Measurements from ENCODE around the gene ASIP. TPM values are rescaled to one million over a fixed set of nuclear protein-coding genes. Genes with fewer than 3 reads are reported as not detected.
"Not testable (repeated sequence)": the region's sequence is repeated elsewhere in the genome, so short reads cannot be mapped to it uniquely, and the experiment has no call there.

ASIP gene
- total and polyA plus RNA-seq, 2 donors (not counting 1 experiment from before 2014, with no cell fraction given), result not detected

DNA sequence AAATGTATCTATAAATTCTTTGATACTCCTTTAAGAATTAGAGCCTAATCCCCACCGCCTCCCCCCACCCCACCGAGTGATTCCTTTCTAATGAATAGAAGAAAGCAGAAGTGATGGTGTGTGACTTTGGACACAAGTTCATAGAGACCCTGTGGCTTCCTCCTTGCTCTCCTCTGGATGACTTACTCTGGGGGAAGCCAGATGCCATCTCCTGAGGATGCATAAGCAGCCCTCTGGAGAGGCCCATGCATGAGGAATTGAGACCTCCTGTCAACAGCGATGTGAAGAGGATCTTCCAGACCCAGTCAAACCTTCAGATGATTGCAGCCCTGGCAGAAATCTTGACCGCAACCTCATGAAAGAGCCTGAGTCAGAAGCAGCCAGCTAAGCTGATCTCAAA is 40.8 kb downstream of the ASIP start:
- Histone ChIP-seq H3K36me3 (ENCODE audit: control insufficient read depth, insufficient read depth, low read length) (peaks cover 8% of the 10 kb centered on the region), H3K9me3 (ENCODE audit: control insufficient read depth, insufficient read depth, low read depth, low read length) (no peaks in the 10 kb centered on the region), H3K9ac (ENCODE audit: insufficient read depth, low read length) (no peak overlapping the region), H3K4me3 (replicated peaks in 1 of 4; ENCODE audit: control extremely low read depth in 1 of 4, insufficient read depth in 1 of 4, low read depth in 3 of 4, low read length in 4 of 4) (no peak overlapping the region), H3K79me2 (ENCODE audit: control insufficient read depth, insufficient read depth, low read length) (no peaks in the 10 kb centered on the region), H4K20me1 (ENCODE audit: control insufficient read depth, extremely low read depth, insufficient read depth, low read length) (no peaks in the 10 kb centered on the region), H2AFZ (ENCODE audit: low read length) (no peak overlapping the region), H3K27ac (ENCODE audit: insufficient read depth, low read length) (no peak overlapping the region), H3K4me1 (ENCODE audit: control insufficient read depth, extremely low read depth, insufficient read depth, low read length) (no peaks in the 10 kb centered on the region), H3K4me2 (ENCODE audit: extremely low read depth, insufficient read depth, low read length) (no peak overlapping the region), H3K27me3 (ENCODE audit: control insufficient read depth, insufficient read depth, low read length) (no peaks in the 10 kb centered on the region)
- DNase-seq (ENCODE audit: low read depth in 2 of 2), result no peak
- TF ChIP-seq, protein P1, sequence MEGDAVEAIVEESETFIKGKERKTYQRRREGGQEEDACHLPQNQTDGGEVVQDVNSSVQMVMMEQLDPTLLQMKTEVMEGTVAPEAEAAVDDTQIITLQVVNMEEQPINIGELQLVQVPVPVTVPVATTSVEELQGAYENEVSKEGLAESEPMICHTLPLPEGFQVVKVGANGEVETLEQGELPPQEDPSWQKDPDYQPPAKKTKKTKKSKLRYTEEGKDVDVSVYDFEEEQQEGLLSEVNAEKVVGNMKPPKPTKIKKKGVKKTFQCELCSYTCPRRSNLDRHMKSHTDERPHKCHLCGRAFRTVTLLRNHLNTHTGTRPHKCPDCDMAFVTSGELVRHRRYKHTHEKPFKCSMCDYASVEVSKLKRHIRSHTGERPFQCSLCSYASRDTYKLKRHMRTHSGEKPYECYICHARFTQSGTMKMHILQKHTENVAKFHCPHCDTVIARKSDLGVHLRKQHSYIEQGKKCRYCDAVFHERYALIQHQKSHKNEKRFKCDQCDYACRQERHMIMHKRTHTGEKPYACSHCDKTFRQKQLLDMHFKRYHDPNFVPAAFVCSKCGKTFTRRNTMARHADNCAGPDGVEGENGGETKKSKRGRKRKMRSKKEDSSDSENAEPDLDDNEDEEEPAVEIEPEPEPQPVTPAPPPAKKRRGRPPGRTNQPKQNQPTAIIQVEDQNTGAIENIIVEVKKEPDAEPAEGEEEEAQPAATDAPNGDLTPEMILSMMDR (conservative IDR thresholded peaks at IDR 0.05 in 1 of 2, IDR thresholded peaks at IDR 0.05 in 1 of 2; ENCODE audit: low read depth in 1 of 2, low read length in 2 of 2), result no peak
- TF ChIP-seq EZH2 (IDR thresholded peaks at IDR 0.05; ENCODE audit: low read length, missing control alignments), result no peak

DNA sequence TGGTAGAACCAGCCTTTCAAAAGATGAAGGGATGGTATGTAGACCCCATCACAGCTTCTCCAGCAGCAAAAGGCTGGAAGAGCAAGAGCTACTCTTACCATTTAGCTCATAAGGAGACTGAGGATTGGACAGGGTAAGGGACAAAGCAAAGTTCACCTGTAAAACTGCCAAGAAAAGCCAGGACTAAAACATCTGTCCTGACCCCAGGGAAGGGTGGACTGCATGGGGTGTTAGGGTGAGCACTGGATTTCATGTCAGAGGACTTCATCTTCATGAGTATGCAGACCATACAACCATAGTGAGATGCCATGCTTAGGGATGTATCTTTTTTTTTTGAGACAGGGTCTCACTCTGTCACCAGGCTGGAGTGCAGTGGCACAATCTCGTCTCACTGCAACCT is 42.6 kb downstream of the ASIP start:
- no peak overlapping the region for H3K4me3 ChIP-seq (replicated peaks in 1 of 4; ENCODE audit: control extremely low read depth in 1 of 4, insufficient read depth in 1 of 4, low read depth in 3 of 4, low read length in 4 of 4)
- no peak overlapping the region for H3K4me2 ChIP-seq (ENCODE audit: extremely low read depth, insufficient read depth, low read length)
- H4K20me1 ChIP-seq (ENCODE audit: control insufficient read depth, extremely low read depth, insufficient read depth, low read length), result no peaks in the 10 kb centered on the region
- H3K9me3 ChIP-seq (ENCODE audit: control insufficient read depth, insufficient read depth, low read depth, low read length), result no peaks in the 10 kb centered on the region
- no peak for DNase-seq (ENCODE audit: low read depth in 2 of 2)
- peaks cover 8% of the 10 kb centered on the region for H3K36me3 ChIP-seq (ENCODE audit: control insufficient read depth, insufficient read depth, low read length)
- H3K4me1 ChIP-seq (ENCODE audit: control insufficient read depth, extremely low read depth, insufficient read depth, low read length), result no peaks in the 10 kb centered on the region
- no peaks in the 10 kb centered on the region for H3K79me2 ChIP-seq (ENCODE audit: control insufficient read depth, insufficient read depth, low read length)
- H3K27ac ChIP-seq (ENCODE audit: insufficient read depth, low read length), result no peak overlapping the region
- H3K9ac ChIP-seq (ENCODE audit: insufficient read depth, low read length), result no peak overlapping the region
- no peak overlapping the region for H2AFZ ChIP-seq (ENCODE audit: low read length)
- H3K27me3 ChIP-seq (ENCODE audit: control insufficient read depth, insufficient read depth, low read length), result no peaks in the 10 kb centered on the region
- no peak for TF ChIP-seq EZH2 (IDR thresholded peaks at IDR 0.05; ENCODE audit: low read length, missing control alignments)
- TF ChIP-seq, protein P1 (conservative IDR thresholded peaks at IDR 0.05 in 1 of 2, IDR thresholded peaks at IDR 0.05 in 1 of 2; ENCODE audit: low read depth in 1 of 2, low read length in 2 of 2), result no peak

DNA sequence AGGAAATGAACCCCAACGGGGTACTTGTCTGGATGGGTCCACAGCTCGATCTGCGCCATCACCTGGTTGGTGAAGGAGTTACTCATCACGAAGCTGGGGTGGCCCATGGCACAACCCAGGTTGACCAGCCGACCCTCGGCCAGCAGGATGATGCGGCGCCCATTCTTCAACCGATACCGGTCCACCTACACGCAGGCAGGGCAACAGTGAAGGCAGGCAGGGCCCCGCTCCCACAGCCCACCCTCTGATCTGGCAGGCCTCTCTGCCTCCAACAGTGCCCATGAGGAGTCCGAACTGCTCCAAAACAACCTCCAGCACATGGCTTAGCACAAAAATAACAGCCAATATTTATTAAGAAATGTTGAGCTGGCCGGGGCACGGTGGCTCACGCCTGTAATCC is 44.2 kb downstream of the ASIP start:
- Histone ChIP-seq H3K79me2 (ENCODE audit: control insufficient read depth, insufficient read depth, low read length) (no peaks in the 10 kb centered on the region), H3K4me1 (ENCODE audit: control insufficient read depth, extremely low read depth, insufficient read depth, low read length) (no peaks in the 10 kb centered on the region), H3K27ac (ENCODE audit: insufficient read depth, low read length) (no peak overlapping the region), H2AFZ (ENCODE audit: low read length) (no peak overlapping the region), H3K9me3 (ENCODE audit: control insufficient read depth, insufficient read depth, low read depth, low read length) (no peaks in the 10 kb centered on the region), H3K4me2 (ENCODE audit: extremely low read depth, insufficient read depth, low read length) (no peak overlapping the region), H3K4me3 (replicated peaks in 1 of 4; ENCODE audit: control extremely low read depth in 1 of 4, insufficient read depth in 1 of 4, low read depth in 3 of 4, low read length in 4 of 4) (no peak overlapping the region), H3K9ac (ENCODE audit: insufficient read depth, low read length) (no peak overlapping the region), H4K20me1 (ENCODE audit: control insufficient read depth, extremely low read depth, insufficient read depth, low read length) (no peaks in the 10 kb centered on the region), H3K27me3 (ENCODE audit: control insufficient read depth, insufficient read depth, low read length) (no peaks in the 10 kb centered on the region), H3K36me3 (ENCODE audit: control insufficient read depth, insufficient read depth, low read length) (peaks cover 10% of the 10 kb centered on the region)
- TF ChIP-seq EZH2 (IDR thresholded peaks at IDR 0.05; ENCODE audit: low read length, missing control alignments), result no peak
- TF ChIP-seq, protein P1 (conservative IDR thresholded peaks at IDR 0.05 in 1 of 2, IDR thresholded peaks at IDR 0.05 in 1 of 2; ENCODE audit: low read depth in 1 of 2, low read length in 2 of 2), result no peak
- no peak for DNase-seq (ENCODE audit: low read depth in 2 of 2)

DNA sequence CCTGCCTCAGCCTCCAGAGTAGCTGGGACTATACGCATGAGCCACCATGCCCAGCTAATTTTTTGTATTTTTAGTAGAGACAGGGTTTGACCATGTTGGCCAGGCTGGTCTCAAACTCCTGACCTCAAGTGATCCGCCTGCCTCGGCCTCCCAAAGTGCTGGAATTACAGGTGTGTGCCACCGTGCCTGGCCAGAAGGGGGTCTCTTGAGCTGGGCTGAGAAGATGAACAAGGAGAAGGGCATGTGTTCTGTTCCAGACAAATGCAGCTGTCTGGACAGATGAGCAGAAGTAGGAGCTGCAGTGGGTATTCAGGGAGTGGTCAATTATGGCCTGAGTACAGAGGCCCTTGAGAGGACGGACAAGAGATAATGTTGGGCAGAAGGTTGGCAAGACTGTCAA is 46.3 kb downstream of the ASIP start:
- H3K4me3 ChIP-seq (replicated peaks in 1 of 4; ENCODE audit: control extremely low read depth in 1 of 4, insufficient read depth in 1 of 4, low read depth in 3 of 4, low read length in 4 of 4); H3K79me2 ChIP-seq (ENCODE audit: control insufficient read depth, insufficient read depth, low read length); H3K4me2 ChIP-seq (ENCODE audit: extremely low read depth, insufficient read depth, low read length); H2AFZ ChIP-seq (ENCODE audit: low read length); H3K9ac ChIP-seq (ENCODE audit: insufficient read depth, low read length); H3K27ac ChIP-seq (ENCODE audit: insufficient read depth, low read length); H4K20me1 ChIP-seq (ENCODE audit: control insufficient read depth, extremely low read depth, insufficient read depth, low read length); DNase-seq (ENCODE audit: low read depth in 2 of 2); H3K27me3 ChIP-seq (ENCODE audit: control insufficient read depth, insufficient read depth, low read length); H3K9me3 ChIP-seq (ENCODE audit: control insufficient read depth, insufficient read depth, low read depth, low read length); H3K4me1 ChIP-seq (ENCODE audit: control insufficient read depth, extremely low read depth, insufficient read depth, low read length): not testable (repeated sequence)
- peaks cover 11% of the 10 kb centered on the region for H3K36me3 ChIP-seq (ENCODE audit: control insufficient read depth, insufficient read depth, low read length)
